ENCODE data around the gene POLD3.
"Not testable (repeated sequence)": the region's sequence is repeated elsewhere in the genome, so short reads cannot be mapped to it uniquely, and the experiment has no call there.

Gene POLD3

DNA sequence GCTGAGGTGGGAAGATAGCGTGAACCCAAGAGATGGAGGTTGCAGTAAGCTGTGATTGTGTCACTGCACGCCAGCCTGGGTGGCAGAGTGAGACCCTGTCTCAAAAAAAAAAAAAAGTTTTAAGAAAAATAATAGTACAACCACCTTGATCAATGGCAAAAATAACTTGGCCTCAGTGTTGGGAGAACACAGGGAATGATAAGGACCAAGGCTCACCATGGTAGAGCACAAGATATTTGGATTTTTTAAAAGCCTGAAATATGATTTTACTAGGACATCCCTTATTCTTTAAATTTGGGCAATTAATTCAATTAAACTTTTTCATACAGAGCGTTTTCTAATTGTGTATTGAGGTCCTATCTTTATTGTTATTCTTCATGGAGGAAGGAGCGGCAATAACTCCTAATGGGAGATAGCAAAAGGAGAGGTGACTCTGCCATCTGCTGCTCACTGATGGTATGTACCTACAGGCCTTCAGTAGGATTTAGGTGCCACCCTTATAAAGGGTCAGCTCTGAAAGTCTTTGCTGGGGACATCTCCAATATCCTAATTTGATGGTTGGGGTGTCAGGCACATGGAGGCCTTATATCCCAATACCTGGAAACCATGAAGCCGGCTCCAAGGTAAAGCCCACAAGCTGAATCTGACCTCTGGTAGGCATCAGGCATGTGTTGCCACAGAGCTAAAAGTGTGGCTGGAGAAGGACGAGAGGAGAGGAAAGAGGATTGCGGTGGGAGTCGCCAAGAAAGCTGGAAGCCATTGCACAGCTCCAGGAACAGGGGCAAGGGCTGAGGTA, 21.9 kb upstream of the POLD3 start:
- H3K9me3 ChIP-seq (ENCODE audit: control insufficient read depth, low read length): no peaks in the 10 kb centered on the region
- DNase-seq (ENCODE audit: low read depth): peak; percentile 71
- no peaks in the 10 kb centered on the region for H3K27me3 ChIP-seq (replicated peaks; ENCODE audit: control insufficient read depth, insufficient read depth, low read length)
- H3K4me1 ChIP-seq (ENCODE audit: control insufficient read depth, insufficient read depth, low read length): no peaks in the 10 kb centered on the region
- no peak overlapping the region for H3K4me3 ChIP-seq (ENCODE audit: low read length)
- no peak overlapping the region for H3K9ac ChIP-seq (ENCODE audit: low read length)
- no peaks in the 10 kb centered on the region for H3K36me3 ChIP-seq (ENCODE audit: control insufficient read depth, insufficient read depth, low read length, severe bottlenecking)

DNA sequence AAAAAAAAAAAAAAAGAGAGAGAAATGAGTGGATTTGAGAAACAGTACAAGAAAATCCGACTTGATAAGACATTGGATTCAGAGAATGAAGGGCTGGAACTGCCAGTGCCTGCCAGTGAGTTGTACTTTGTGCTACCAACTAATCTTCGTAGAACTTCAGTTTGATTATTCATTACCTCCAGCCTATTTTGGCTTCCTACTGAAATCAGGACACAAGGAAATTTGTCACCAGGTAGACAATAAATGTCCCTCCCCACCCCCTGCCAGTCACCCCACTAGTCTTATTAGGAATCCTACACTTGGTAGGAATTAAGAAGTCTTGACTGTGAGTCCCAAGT, 21.4 kb upstream of the POLD3 start:
- H3K36me3 ChIP-seq (ENCODE audit: control insufficient read depth, insufficient read depth, low read length, severe bottlenecking): no peaks in the 10 kb centered on the region
- H3K4me3 ChIP-seq (ENCODE audit: low read length): no peak overlapping the region
- H3K9ac ChIP-seq (ENCODE audit: low read length): no peak overlapping the region
- no peaks in the 10 kb centered on the region for H3K27me3 ChIP-seq (replicated peaks; ENCODE audit: control insufficient read depth, insufficient read depth, low read length)
- DNase-seq (ENCODE audit: low read depth): no peak
- H3K4me1 ChIP-seq (ENCODE audit: control insufficient read depth, insufficient read depth, low read length): no peaks in the 10 kb centered on the region
- H3K9me3 ChIP-seq (ENCODE audit: control insufficient read depth, low read length): no peaks in the 10 kb centered on the region

DNA sequence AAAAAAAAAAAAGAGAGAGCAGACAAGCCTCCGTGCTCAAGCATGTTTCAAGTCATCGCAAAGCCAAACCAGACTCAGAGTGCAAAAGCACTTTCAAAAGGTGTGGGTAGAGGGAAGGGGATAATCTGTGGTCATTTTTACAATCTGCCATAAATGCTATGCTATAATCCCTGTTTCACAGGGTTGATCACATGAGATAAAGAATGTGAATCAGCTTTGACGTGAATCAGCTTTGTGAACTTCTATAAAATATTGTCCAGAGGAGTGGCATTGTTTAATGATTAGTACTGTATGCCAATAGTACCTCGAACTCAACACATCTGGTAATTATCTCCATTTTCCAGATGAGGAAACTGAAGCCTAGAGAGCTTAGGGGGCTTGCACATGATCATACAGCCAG, 20.0 kb upstream of the POLD3 start:
- no peak overlapping the region for H3K4me3 ChIP-seq (ENCODE audit: low read length)
- no peak for DNase-seq (ENCODE audit: low read depth)
- H3K27me3 ChIP-seq (replicated peaks; ENCODE audit: control insufficient read depth, insufficient read depth, low read length): no peaks in the 10 kb centered on the region
- no peaks in the 10 kb centered on the region for H3K4me1 ChIP-seq (ENCODE audit: control insufficient read depth, insufficient read depth, low read length)
- H3K9me3 ChIP-seq (ENCODE audit: control insufficient read depth, low read length): no peaks in the 10 kb centered on the region
- no peak overlapping the region for H3K9ac ChIP-seq (ENCODE audit: low read length)
- H3K36me3 ChIP-seq (ENCODE audit: control insufficient read depth, insufficient read depth, low read length, severe bottlenecking): no peaks in the 10 kb centered on the region

- no peak for DNase-seq (ENCODE audit: low read depth)
- no peaks in the 10 kb centered on the region for H3K36me3 ChIP-seq (ENCODE audit: control insufficient read depth, insufficient read depth, low read length, severe bottlenecking)
- no peak overlapping the region for H3K9ac ChIP-seq (ENCODE audit: low read length)
- H3K4me1 ChIP-seq (ENCODE audit: control insufficient read depth, insufficient read depth, low read length): no peaks in the 10 kb centered on the region
- no peak overlapping the region for H3K4me3 ChIP-seq (ENCODE audit: low read length)
- H3K27me3 ChIP-seq (replicated peaks; ENCODE audit: control insufficient read depth, insufficient read depth, low read length): no peaks in the 10 kb centered on the region
- H3K9me3 ChIP-seq (ENCODE audit: control insufficient read depth, low read length): no peaks in the 10 kb centered on the region
These were observed 17.8 kb upstream of the POLD3 start for GRCh38 chr11:74574563-74574962.

DNA sequence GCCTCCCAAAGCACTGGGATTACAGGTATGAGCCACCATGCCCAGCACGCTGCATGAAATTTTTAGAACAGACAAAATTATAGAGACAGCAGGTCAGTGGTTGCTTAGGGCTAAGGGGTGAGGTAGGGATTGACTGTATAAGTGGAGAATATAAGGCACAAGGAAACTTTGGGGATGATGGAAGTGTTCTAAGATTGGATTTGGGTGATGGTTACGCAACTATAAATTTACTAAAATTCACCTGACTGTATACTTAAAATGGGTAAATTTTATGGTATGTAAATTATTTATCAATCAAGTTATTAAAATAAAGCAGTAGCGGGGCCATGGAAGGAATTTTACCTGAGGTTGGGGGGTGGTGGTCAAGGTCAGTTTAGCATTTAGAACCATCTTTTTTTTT, 16.4 kb upstream of the POLD3 start:
- no peak for DNase-seq (ENCODE audit: low read depth)
- no peaks in the 10 kb centered on the region for H3K9me3 ChIP-seq (ENCODE audit: control insufficient read depth, low read length)
- no peak overlapping the region for H3K9ac ChIP-seq (ENCODE audit: low read length)
- H3K36me3 ChIP-seq (ENCODE audit: control insufficient read depth, insufficient read depth, low read length, severe bottlenecking): no peaks in the 10 kb centered on the region
- H3K4me1 ChIP-seq (ENCODE audit: control insufficient read depth, insufficient read depth, low read length): peaks cover 5% of the 10 kb centered on the region
- no peak overlapping the region for H3K4me3 ChIP-seq (ENCODE audit: low read length)
- H3K27me3 ChIP-seq (replicated peaks; ENCODE audit: control insufficient read depth, insufficient read depth, low read length): no peaks in the 10 kb centered on the region

DNA sequence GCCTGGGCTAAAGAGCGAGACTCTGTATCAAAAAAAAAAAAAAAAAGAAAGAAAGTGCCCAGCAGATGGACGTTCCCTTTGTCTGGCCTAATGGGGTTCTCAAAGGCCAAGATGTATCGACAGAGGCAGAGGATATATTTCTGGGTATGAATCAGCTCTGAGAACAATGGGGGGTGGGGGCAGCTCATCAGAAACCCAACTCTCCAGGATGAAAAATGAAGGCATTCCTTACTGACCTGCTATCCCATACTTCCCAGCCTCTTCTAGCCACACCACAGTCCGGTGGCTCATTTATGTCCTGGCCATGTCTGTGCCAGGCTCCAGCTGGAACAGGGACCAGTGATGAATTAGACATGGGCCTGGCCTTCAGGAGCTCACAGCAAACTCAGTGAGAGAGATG, 15.2 kb upstream of the POLD3 start:
- no peaks in the 10 kb centered on the region for H3K36me3 ChIP-seq (ENCODE audit: control insufficient read depth, insufficient read depth, low read length, severe bottlenecking)
- H3K4me3 ChIP-seq (ENCODE audit: low read length): no peak overlapping the region
- no peak for DNase-seq (ENCODE audit: low read depth)
- H3K9me3 ChIP-seq (ENCODE audit: control insufficient read depth, low read length): no peaks in the 10 kb centered on the region
- no peaks in the 10 kb centered on the region for H3K27me3 ChIP-seq (replicated peaks; ENCODE audit: control insufficient read depth, insufficient read depth, low read length)
- peaks cover 13% of the 10 kb centered on the region for H3K4me1 ChIP-seq (ENCODE audit: control insufficient read depth, insufficient read depth, low read length)
- no peak overlapping the region for H3K9ac ChIP-seq (ENCODE audit: low read length)

DNA sequence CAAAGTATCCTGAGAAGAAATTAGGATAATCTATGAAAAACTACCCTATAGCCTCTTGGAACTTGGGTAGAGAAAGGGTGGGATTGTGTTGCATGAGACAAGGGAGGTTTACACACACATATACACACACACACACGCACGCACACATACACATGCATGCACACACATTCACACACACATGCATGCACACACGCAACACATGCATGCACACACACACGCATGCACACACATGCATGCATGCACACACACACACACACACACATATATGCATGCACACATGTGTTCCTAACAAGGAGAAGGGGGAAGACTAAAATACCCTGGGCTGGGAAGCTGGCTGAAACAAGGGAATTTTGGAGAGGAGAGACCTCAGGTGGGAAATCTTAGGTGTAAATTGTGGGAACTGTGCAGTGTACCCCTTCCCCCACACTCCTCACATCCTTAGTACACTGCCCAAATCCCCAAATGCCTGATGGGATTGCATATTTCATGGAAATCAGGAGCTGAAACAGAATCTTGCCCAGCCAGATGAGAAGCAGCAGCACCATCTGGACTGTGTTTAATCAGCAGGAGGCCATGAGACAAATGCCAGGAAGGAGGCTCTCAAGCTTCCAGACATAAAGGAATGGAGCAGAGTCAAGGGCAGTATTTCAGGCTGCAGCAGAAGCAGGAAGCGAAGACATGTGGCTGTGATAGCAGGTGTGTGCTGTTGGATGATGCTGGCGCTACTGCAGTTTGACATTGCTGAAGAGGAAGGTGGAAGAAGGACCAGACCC, 14.6 kb upstream of the POLD3 start:
- DNase-seq (ENCODE audit: low read depth): peak; percentile 64
- no peaks in the 10 kb centered on the region for H3K27me3 ChIP-seq (replicated peaks; ENCODE audit: control insufficient read depth, insufficient read depth, low read length)
- H3K36me3 ChIP-seq (ENCODE audit: control insufficient read depth, insufficient read depth, low read length, severe bottlenecking): no peaks in the 10 kb centered on the region
- H3K9ac ChIP-seq (ENCODE audit: low read length): no peak overlapping the region
- no peaks in the 10 kb centered on the region for H3K9me3 ChIP-seq (ENCODE audit: control insufficient read depth, low read length)
- H3K4me1 ChIP-seq (ENCODE audit: control insufficient read depth, insufficient read depth, low read length): peaks cover 13% of the 10 kb centered on the region
- H3K4me3 ChIP-seq (ENCODE audit: low read length): no peak overlapping the region

DNA sequence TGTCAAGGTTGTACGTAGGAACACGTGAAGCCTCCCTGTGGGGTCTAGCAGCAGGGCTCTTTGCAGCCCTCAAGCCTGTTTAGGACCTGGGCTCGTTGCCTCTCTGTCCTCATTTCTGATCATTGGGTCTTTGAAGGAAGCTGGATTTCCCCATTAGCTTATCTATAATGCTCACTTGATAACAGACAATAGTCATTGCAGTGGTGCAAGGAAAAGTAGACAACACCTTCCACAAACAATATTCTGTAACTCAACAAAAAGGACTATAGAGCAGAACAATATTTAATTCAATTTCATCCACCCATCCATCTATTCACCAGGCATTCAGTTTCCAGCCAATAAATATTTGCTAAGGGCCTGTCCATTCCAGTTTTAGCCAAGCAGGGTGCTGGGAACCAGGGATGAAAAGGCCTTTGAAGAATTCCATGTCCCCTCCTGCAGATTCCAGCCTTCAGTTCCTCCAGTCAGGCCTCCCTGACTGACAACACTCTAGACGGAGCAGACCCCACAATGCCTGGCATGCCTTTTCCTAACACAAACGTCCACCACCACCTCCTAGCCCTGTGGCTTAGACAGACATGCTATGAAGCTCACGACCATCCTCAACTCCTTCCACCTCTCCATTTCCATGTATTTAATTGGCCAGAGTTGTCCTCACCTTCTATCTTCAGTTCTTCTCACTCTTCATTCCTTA, 12.7 kb upstream of the POLD3 start:
- no peak overlapping the region for H3K9ac ChIP-seq (ENCODE audit: low read length)
- H3K4me1 ChIP-seq (ENCODE audit: control insufficient read depth, insufficient read depth, low read length): peaks cover 13% of the 10 kb centered on the region
- no peaks in the 10 kb centered on the region for H3K27me3 ChIP-seq (replicated peaks; ENCODE audit: control insufficient read depth, insufficient read depth, low read length)
- DNase-seq (ENCODE audit: low read depth): no peak
- H3K36me3 ChIP-seq (ENCODE audit: control insufficient read depth, insufficient read depth, low read length, severe bottlenecking): no peaks in the 10 kb centered on the region
- no peaks in the 10 kb centered on the region for H3K9me3 ChIP-seq (ENCODE audit: control insufficient read depth, low read length)
- H3K4me3 ChIP-seq (ENCODE audit: low read length): no peak overlapping the region

GRCh38 chr11:74581954-74582547, 10.3 kb upstream of the POLD3 start:
- H3K4me3 ChIP-seq (ENCODE audit: low read length): no peak overlapping the region
- H3K36me3 ChIP-seq (ENCODE audit: control insufficient read depth, insufficient read depth, low read length, severe bottlenecking): no peaks in the 10 kb centered on the region
- no peaks in the 10 kb centered on the region for H3K9me3 ChIP-seq (ENCODE audit: control insufficient read depth, low read length)
- DNase-seq (ENCODE audit: low read depth): no peak
- H3K27me3 ChIP-seq (replicated peaks; ENCODE audit: control insufficient read depth, insufficient read depth, low read length): no peaks in the 10 kb centered on the region
- H3K9ac ChIP-seq (ENCODE audit: low read length): no peak overlapping the region
- peaks cover 15% of the 10 kb centered on the region for H3K4me1 ChIP-seq (ENCODE audit: control insufficient read depth, insufficient read depth, low read length)

DNA sequence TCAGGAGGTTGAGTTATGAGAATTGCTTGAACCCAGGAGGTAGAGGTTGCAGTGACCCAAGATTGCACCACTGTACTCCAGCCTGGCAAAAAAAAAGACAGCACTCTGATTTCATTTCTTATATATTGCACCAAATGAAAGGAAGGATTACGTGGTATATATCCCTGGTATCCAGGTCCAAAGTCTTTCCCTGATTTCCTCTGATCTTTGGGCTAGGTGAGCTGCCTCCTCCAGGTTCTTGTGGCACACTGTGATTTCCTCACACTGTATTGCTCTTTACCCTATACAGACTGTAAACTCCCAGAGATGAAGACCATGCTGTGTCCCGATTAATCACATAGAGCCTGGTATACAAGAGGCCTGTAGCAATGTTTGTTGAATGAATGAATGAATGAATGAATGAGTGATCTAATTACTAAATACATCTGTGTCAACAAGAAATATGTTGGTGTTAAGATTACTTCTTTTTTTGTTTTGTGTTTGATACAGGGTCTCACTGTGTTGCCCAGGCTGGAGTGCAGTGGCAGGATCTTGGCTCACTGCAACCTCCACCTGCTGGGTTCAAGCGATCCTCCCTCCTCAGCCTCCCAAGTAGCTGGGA, 9.3 kb upstream of the POLD3 start:
- Histone ChIP-seq H3K27me3 (replicated peaks; ENCODE audit: control insufficient read depth, insufficient read depth, low read length) (no peaks in the 10 kb centered on the region), H3K36me3 (ENCODE audit: control insufficient read depth, insufficient read depth, low read length, severe bottlenecking) (no peaks in the 10 kb centered on the region), H3K9me3 (ENCODE audit: control insufficient read depth, low read length) (no peaks in the 10 kb centered on the region), H3K4me1 (ENCODE audit: control insufficient read depth, insufficient read depth, low read length) (peaks cover 15% of the 10 kb centered on the region), H3K9ac (ENCODE audit: low read length) (no peak overlapping the region), H3K4me3 (ENCODE audit: low read length) (no peak overlapping the region)
- no peak for DNase-seq (ENCODE audit: low read depth)

- H3K4me3 ChIP-seq (ENCODE audit: low read length); H3K27me3 ChIP-seq (replicated peaks; ENCODE audit: control insufficient read depth, insufficient read depth, low read length); H3K9me3 ChIP-seq (ENCODE audit: control insufficient read depth, low read length); H3K36me3 ChIP-seq (ENCODE audit: control insufficient read depth, insufficient read depth, low read length, severe bottlenecking); H3K9ac ChIP-seq (ENCODE audit: low read length); DNase-seq (ENCODE audit: low read depth): not testable (repeated sequence)
- H3K4me1 ChIP-seq (ENCODE audit: control insufficient read depth, insufficient read depth, low read length): peaks cover 16% of the 10 kb centered on the region
These were observed 1.9 kb upstream of the POLD3 start for GRCh38 chr11:74590492-74590891.

Measured in adipocyte (in vitro differentiated cells).